HG03108 (cell line): Measurements from ENCODE around the gene TOMT.

ENCODE experiments used
- ATAC-seq: cut with Tn5 transposase; IDR thresholded peaks from one replicate; pipeline ENCODE4 v1.9.1; 2021; ENCODE audit warnings: moderate library complexity; ENCODE audit not compliant: unreplicated experiment

TOMT gene

GRCh38 chr11:72157131-72157530 is 51.4 kb downstream of the TOMT start:
- no peak for ATAC-seq
